ENCODE measurements around the gene TSC2.
"Not testable (repeated sequence)": the region's sequence is repeated elsewhere in the genome, so short reads cannot be mapped to it uniquely, and the experiment has no call there.

DNA sequence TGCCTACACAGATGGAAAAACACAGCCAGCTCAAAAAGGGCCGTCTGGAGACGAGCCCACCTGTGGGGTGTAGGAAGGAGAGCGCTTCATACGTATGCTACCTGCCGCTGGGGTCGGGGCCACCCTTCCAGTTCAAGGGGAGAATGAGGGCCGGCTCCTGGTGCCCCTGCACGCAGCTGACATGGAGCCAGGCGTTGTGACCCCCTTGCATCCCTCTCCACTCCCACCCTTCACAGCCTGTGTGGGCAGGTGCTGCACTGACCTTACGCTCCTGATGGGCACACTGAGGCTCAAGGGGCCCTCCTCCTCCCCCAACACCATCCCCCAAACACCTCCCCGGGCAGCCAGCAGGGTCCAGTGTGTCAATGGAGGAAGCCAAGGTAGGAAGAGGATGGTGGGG, 77.8 kb downstream of the TSC2 start:
- not testable (repeated sequence) for TF ChIP-seq CTCF (IDR thresholded peaks at IDR 0.05; ENCODE audit: poor library complexity, severe bottlenecking); EP300 (conservative IDR thresholded peaks at IDR 0.05; ENCODE audit: poor library complexity, severe bottlenecking); POLR2AphosphoS5 (IDR thresholded peaks at IDR 0.05)
- TF ChIP-seq, protein P1, sequence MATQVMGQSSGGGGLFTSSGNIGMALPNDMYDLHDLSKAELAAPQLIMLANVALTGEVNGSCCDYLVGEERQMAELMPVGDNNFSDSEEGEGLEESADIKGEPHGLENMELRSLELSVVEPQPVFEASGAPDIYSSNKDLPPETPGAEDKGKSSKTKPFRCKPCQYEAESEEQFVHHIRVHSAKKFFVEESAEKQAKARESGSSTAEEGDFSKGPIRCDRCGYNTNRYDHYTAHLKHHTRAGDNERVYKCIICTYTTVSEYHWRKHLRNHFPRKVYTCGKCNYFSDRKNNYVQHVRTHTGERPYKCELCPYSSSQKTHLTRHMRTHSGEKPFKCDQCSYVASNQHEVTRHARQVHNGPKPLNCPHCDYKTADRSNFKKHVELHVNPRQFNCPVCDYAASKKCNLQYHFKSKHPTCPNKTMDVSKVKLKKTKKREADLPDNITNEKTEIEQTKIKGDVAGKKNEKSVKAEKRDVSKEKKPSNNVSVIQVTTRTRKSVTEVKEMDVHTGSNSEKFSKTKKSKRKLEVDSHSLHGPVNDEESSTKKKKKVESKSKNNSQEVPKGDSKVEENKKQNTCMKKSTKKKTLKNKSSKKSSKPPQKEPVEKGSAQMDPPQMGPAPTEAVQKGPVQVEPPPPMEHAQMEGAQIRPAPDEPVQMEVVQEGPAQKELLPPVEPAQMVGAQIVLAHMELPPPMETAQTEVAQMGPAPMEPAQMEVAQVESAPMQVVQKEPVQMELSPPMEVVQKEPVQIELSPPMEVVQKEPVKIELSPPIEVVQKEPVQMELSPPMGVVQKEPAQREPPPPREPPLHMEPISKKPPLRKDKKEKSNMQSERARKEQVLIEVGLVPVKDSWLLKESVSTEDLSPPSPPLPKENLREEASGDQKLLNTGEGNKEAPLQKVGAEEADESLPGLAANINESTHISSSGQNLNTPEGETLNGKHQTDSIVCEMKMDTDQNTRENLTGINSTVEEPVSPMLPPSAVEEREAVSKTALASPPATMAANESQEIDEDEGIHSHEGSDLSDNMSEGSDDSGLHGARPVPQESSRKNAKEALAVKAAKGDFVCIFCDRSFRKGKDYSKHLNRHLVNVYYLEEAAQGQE (IDR thresholded peaks at IDR 0.05; ENCODE audit: borderline replicate concordance) = not testable (repeated sequence)
